Loucy (cell line): ENCODE measurements around the gene SULT1A3.
"Not testable (repeated sequence)": the region's sequence is repeated elsewhere in the genome, so short reads cannot be mapped to it uniquely, and the experiment has no call there.

Source experiments
- H2AFZ ChIP-seq: fragments of 200-600 bp; sonication (generic); 2 replicates; pipeline ENCODE4 v1.6.0; 2016; ENCODE audit warnings: antibody characterized with exemption, mild to moderate bottlenecking, low read length, moderate library complexity
- H3F3A ChIP-seq: fragments of 200-600 bp; 2 replicates; pipeline ENCODE4 v1.6.0; 2016; ENCODE audit warnings: antibody characterized with exemption, low read depth, mild to moderate bottlenecking
- H3K27me3 ChIP-seq: fragments of 200-600 bp; sonication (generic); 2 replicates; pipeline ENCODE4 v1.6.1; 2014; ENCODE audit warnings: low read length, mild to moderate bottlenecking; ENCODE audit not compliant: insufficient read depth, poor library complexity, severe bottlenecking
- H3K36me3 ChIP-seq: fragments of 200-600 bp; sonication (generic); 2 replicates; pipeline ENCODE4 v1.6.1; 2016; ENCODE audit warnings: low read length; ENCODE audit not compliant: insufficient read depth
- H3K4me1 ChIP-seq: fragments of 200-600 bp; sonication (generic); 2 replicates; pipeline ENCODE4 v1.5.1; 2014; ENCODE audit warnings: low read length, mild to moderate bottlenecking; ENCODE audit not compliant: insufficient read depth, poor library complexity, severe bottlenecking
- H3K4me2 ChIP-seq: fragments of 200-600 bp; sonication (generic); 2 replicates; pipeline ENCODE4 v1.6.0; 2014; ENCODE audit warnings: antibody characterized with exemption, low read length, low read depth, mild to moderate bottlenecking; ENCODE audit not compliant: poor library complexity, severe bottlenecking
- H3K4me3 ChIP-seq: fragments of 200-600 bp; sonication (generic); 2 replicates; pipeline ENCODE4 v1.5.1; 2014; ENCODE audit warnings: low read length, mild to moderate bottlenecking, mixed read lengths; ENCODE audit not compliant: poor library complexity, severe bottlenecking
- H3K79me2 ChIP-seq: fragments of 200-600 bp; sonication (generic); 2 replicates; pipeline ENCODE4 v1.6.1; 2014; ENCODE audit warnings: low read length; ENCODE audit not compliant: insufficient read depth
- H3K9ac ChIP-seq: fragments of 200-600 bp; sonication (generic); 2 replicates; pipeline ENCODE4 v1.6.0; 2014; ENCODE audit warnings: mild to moderate bottlenecking, low read depth, low read length, moderate library complexity; ENCODE audit not compliant: poor library complexity, severe bottlenecking
- H3K9me2 ChIP-seq: fragments of 200-600 bp; sonication (generic); replicated peaks from 2 replicates; pipeline ENCODE4 v1.6.1; 2016; ENCODE audit warnings: low read depth, low read length, mixed read lengths
- H3K9me3 ChIP-seq: fragments of 200-600 bp; sonication (generic); 2 replicates; pipeline ENCODE4 v1.6.1; 2014; ENCODE audit warnings: mild to moderate bottlenecking, antibody characterized with exemption, low read length, low read depth; ENCODE audit not compliant: insufficient read depth
- H4K20me1 ChIP-seq: fragments of 200-600 bp; sonication (generic); 2 replicates; pipeline ENCODE4 v1.6.0; 2014; ENCODE audit warnings: antibody characterized with exemption, low read length, mild to moderate bottlenecking; ENCODE audit not compliant: insufficient read depth, poor library complexity, severe bottlenecking

Gene SULT1A3

DNA sequence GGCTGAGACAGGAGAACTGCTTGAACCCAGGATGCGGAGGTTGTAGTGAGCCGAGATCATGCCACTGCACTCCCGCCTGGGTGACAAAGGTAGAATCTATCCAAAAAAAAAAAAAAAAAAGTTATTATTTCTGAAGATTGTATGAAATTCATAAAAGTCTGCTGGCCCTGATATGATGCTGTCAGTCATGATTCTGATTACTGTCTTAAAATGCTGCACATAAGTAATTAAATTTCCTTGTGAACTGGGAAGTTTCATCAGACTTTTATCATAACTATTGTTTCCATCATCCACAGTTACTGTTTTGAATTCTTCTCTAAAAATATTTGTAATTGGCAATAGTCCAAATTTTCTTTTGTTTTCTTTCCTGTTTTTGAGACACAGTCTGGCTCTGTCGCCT is 49.3 kb downstream of the SULT1A3 start, which contains the start of gene NPIPB13:
Gene NPIPB13, minus strand, starts transcription at position 101 of the 400 bp plus-strand sequence. CDS start 2,906 bp downstream, outside the sequence.
- not testable (repeated sequence) for H3K9ac ChIP-seq, H3K9me3 ChIP-seq, H3K27me3 ChIP-seq, H4K20me1 ChIP-seq, H3K79me2 ChIP-seq, H3K9me2 ChIP-seq, H3K4me1 ChIP-seq, H3F3A ChIP-seq, H3K4me2 ChIP-seq, H3K4me3 ChIP-seq, H3K36me3 ChIP-seq, H2AFZ ChIP-seq
